Measurements from ENCODE around the gene ZNF185. TPM values are rescaled to one million over a fixed set of nuclear protein-coding genes. Genes with fewer than 3 reads are reported as not detected.

The ZNF185 gene
- total and polyA plus RNA-seq, 2 experiments from 2014 or later, result 3.7 to 4.5 TPM

GRCh38 chrX:152932144-152932543, 34.3 kb downstream of the ZNF185 start:
- in situ Hi-C loops (cut with MboI), result no loop called here
- no peak overlapping the region for H3K4me3 ChIP-seq

GRCh38 chrX:152932598-152933175, 34.8 kb downstream of the ZNF185 start:
- no peaks in the 10 kb centered on the region for H3F3A ChIP-seq (ENCODE audit: insufficient read depth)
- no peak overlapping the region for H3K27ac ChIP-seq
- no peak overlapping the region for H3K4me2 ChIP-seq (ENCODE audit: unreplicated experiment)
- H3K4me1 ChIP-seq (ENCODE audit: insufficient read depth), result no peaks in the 10 kb centered on the region
- H3K36me3 ChIP-seq (ENCODE audit: low read depth), result no peaks in the 10 kb centered on the region
- H3K9me3 ChIP-seq (ENCODE audit: low read depth), result no peaks in the 10 kb centered on the region
- 74 to 77% methylated on average over 7 to 8 of the region's 8 CpGs for WGBS, 2 experiments (ENCODE audit: low coverage in 1 of 2, low lambda C conversion rate in 2 of 2, missing lambda C conversion rate in 2 of 2)
- no peaks in the 10 kb centered on the region for H4K20me1 ChIP-seq (ENCODE audit: insufficient read depth)
- no peak overlapping the region for H3K4me3 ChIP-seq
- in situ Hi-C loops (cut with MboI), result no loop called here
- H3K9ac ChIP-seq, result no peak overlapping the region
- no peak for TF ChIP-seq EZH2 (IDR thresholded peaks at IDR 0.05; ENCODE audit: insufficient read depth, poor library complexity, severe bottlenecking)
- no peak for TF ChIP-seq EZH2phosphoT487 (IDR thresholded peaks at IDR 0.05; ENCODE audit: insufficient read depth, low read depth)
- H3K9me2 ChIP-seq (ENCODE audit: insufficient read depth), result no peaks in the 10 kb centered on the region
- no peak for DNase-seq
- no peaks in the 10 kb centered on the region for H3K79me2 ChIP-seq (ENCODE audit: insufficient read depth)
- no peak overlapping the region for H2AFZ ChIP-seq
- H3K27me3 ChIP-seq (replicated peaks; ENCODE audit: insufficient read depth), result no peaks in the 10 kb centered on the region

More at GRCh38 chrX:152932144-152932543, 34.3 kb downstream of the ZNF185 start:
- Histone ChIP-seq H3K27me3 (replicated peaks; ENCODE audit: insufficient read depth) (no peaks in the 10 kb centered on the region), H3K4me1 (ENCODE audit: insufficient read depth) (no peaks in the 10 kb centered on the region), H3K4me2 (ENCODE audit: unreplicated experiment) (no peak overlapping the region), H3K36me3 (ENCODE audit: low read depth) (no peaks in the 10 kb centered on the region), H4K20me1 (ENCODE audit: insufficient read depth) (no peaks in the 10 kb centered on the region), H3K27ac (no peak overlapping the region), H2AFZ (no peak overlapping the region), H3F3A (ENCODE audit: insufficient read depth) (no peaks in the 10 kb centered on the region), H3K9me3 (ENCODE audit: low read depth) (no peaks in the 10 kb centered on the region), H3K79me2 (ENCODE audit: insufficient read depth) (no peaks in the 10 kb centered on the region), H3K9me2 (ENCODE audit: insufficient read depth) (no peaks in the 10 kb centered on the region), H3K9ac (no peak overlapping the region)
- no peak for DNase-seq
- 94 to 100% methylated on average over 3 to 6 of the region's 6 CpGs for WGBS, 2 experiments (ENCODE audit: low coverage in 1 of 2, low lambda C conversion rate in 2 of 2, missing lambda C conversion rate in 2 of 2)
- TF ChIP-seq EZH2phosphoT487 (IDR thresholded peaks at IDR 0.05; ENCODE audit: insufficient read depth, low read depth) (no peak), EZH2 (IDR thresholded peaks at IDR 0.05; ENCODE audit: insufficient read depth, poor library complexity, severe bottlenecking) (no peak)

GRCh38 chrX:152936306-152936705, 38.4 kb downstream of the ZNF185 start:
- Histone ChIP-seq H3K27me3 (replicated peaks; ENCODE audit: insufficient read depth) (no peaks in the 10 kb centered on the region), H3K79me2 (ENCODE audit: insufficient read depth) (no peaks in the 10 kb centered on the region), H4K20me1 (ENCODE audit: insufficient read depth) (no peaks in the 10 kb centered on the region), H3K9me2 (ENCODE audit: insufficient read depth) (no peaks in the 10 kb centered on the region), H3K9ac (no peak overlapping the region), H3K36me3 (ENCODE audit: low read depth) (no peaks in the 10 kb centered on the region), H3K4me3 (no peak overlapping the region), H2AFZ (no peak overlapping the region), H3K4me2 (ENCODE audit: unreplicated experiment) (no peak overlapping the region), H3K9me3 (ENCODE audit: low read depth) (no peaks in the 10 kb centered on the region), H3K27ac (no peak overlapping the region), H3F3A (ENCODE audit: insufficient read depth) (no peaks in the 10 kb centered on the region), H3K4me1 (ENCODE audit: insufficient read depth) (no peaks in the 10 kb centered on the region)
- DNase-seq, result no peak
- WGBS, 2 experiments (ENCODE audit: low coverage in 1 of 2, low lambda C conversion rate in 2 of 2, missing lambda C conversion rate in 2 of 2), result 60 to 70% methylated on average over 1 to 2 of the region's 2 CpGs
- in situ Hi-C loops (cut with MboI), result no loop called here
- no peak for TF ChIP-seq EZH2 (IDR thresholded peaks at IDR 0.05; ENCODE audit: insufficient read depth, poor library complexity, severe bottlenecking)
- TF ChIP-seq EZH2phosphoT487 (IDR thresholded peaks at IDR 0.05; ENCODE audit: insufficient read depth, low read depth), result no peak

GRCh38 chrX:152937236-152937635, 39.4 kb downstream of the ZNF185 start:
- no peak overlapping the region for H2AFZ ChIP-seq
- no peaks in the 10 kb centered on the region for H3F3A ChIP-seq (ENCODE audit: insufficient read depth)
- TF ChIP-seq EZH2 (IDR thresholded peaks at IDR 0.05; ENCODE audit: insufficient read depth, poor library complexity, severe bottlenecking) (no peak), EZH2phosphoT487 (IDR thresholded peaks at IDR 0.05; ENCODE audit: insufficient read depth, low read depth) (no peak)
- H3K4me1 ChIP-seq (ENCODE audit: insufficient read depth), result no peaks in the 10 kb centered on the region
- H4K20me1 ChIP-seq (ENCODE audit: insufficient read depth), result no peaks in the 10 kb centered on the region
- H3K9me2 ChIP-seq (ENCODE audit: insufficient read depth), result no peaks in the 10 kb centered on the region
- H3K27ac ChIP-seq, result no peak overlapping the region
- 78 to 89% methylated on average over 6 to 9 of the region's 9 CpGs for WGBS, 2 experiments (ENCODE audit: low coverage in 1 of 2, low lambda C conversion rate in 2 of 2, missing lambda C conversion rate in 2 of 2)
- in situ Hi-C loops (cut with MboI), result no loop called here
- DNase-seq, result no peak
- no peaks in the 10 kb centered on the region for H3K9me3 ChIP-seq (ENCODE audit: low read depth)
- no peak overlapping the region for H3K4me3 ChIP-seq
- H3K79me2 ChIP-seq (ENCODE audit: insufficient read depth), result no peaks in the 10 kb centered on the region
- no peak overlapping the region for H3K4me2 ChIP-seq (ENCODE audit: unreplicated experiment)
- no peaks in the 10 kb centered on the region for H3K27me3 ChIP-seq (replicated peaks; ENCODE audit: insufficient read depth)
- no peaks in the 10 kb centered on the region for H3K36me3 ChIP-seq (ENCODE audit: low read depth)
- no peak overlapping the region for H3K9ac ChIP-seq
